ENCODE results near the gene CBLB.
A peak's percentile ranks its signal among the peaks of the same experiment; 100 is the strongest.

The CBLB gene

GRCh38 chr3:105869861-105870755, 1.3 kb upstream of the CBLB start:
- no peak for DNase-seq (ENCODE audit: low spot score)

GRCh38 chr3:105869531-105869833, 670 bp upstream of the CBLB start:
- DNase-seq (ENCODE audit: low spot score) = no peak

- no peak for DNase-seq (ENCODE audit: low spot score)
Observed at GRCh38 chr3:105868431-105868741, 426 bp downstream of the CBLB start.

- DNase-seq (ENCODE audit: low spot score) = no peak
Observed at GRCh38 chr3:105867712-105868430, 941 bp downstream of the CBLB start.

- DNase-seq (ENCODE audit: low spot score) = peak; percentile 29
Observed at GRCh38 chr3:105866656-105867653, 1.9 kb downstream of the CBLB start.

GRCh38 chr3:105865867-105866350, 2.9 kb downstream of the CBLB start:
- no peak for DNase-seq (ENCODE audit: low spot score)

GRCh38 chr3:105865016-105865623, 3.7 kb downstream of the CBLB start:
- DNase-seq (ENCODE audit: low spot score) = peak; percentile 30

- no peak for DNase-seq (ENCODE audit: low spot score)
Observed at GRCh38 chr3:105864212-105864611, 4.6 kb downstream of the CBLB start.

- DNase-seq (ENCODE audit: low spot score) = no peak
Observed at GRCh38 chr3:105863608-105864007, 5.2 kb downstream of the CBLB start.

- no peak for DNase-seq (ENCODE audit: low spot score)
Observed at GRCh38 chr3:105862217-105862616, 6.6 kb downstream of the CBLB start.

- peak; percentile 33 for DNase-seq (ENCODE audit: low spot score)
Observed at GRCh38 chr3:105860641-105861040, 8.2 kb downstream of the CBLB start.

GRCh38 chr3:105858017-105858416, 10.8 kb downstream of the CBLB start:
- no peak for DNase-seq (ENCODE audit: low spot score)

- no peak for DNase-seq (ENCODE audit: low spot score)
Observed at GRCh38 chr3:105857601-105858000, 11.2 kb downstream of the CBLB start.

- no peak for DNase-seq (ENCODE audit: low spot score)
Observed at GRCh38 chr3:105856605-105857004, 12.2 kb downstream of the CBLB start.

- no peak for DNase-seq (ENCODE audit: low spot score)
Observed at GRCh38 chr3:105853801-105854432, 14.9 kb downstream of the CBLB start.

- no peak for DNase-seq (ENCODE audit: low spot score)
Observed at GRCh38 chr3:105851582-105851981, 17.2 kb downstream of the CBLB start.

GRCh38 chr3:105851176-105851575, 17.6 kb downstream of the CBLB start:
- DNase-seq (ENCODE audit: low spot score) = no peak

- DNase-seq (ENCODE audit: low spot score) = no peak
Observed at GRCh38 chr3:105850593-105850992, 18.2 kb downstream of the CBLB start.

- no peak for DNase-seq (ENCODE audit: low spot score)
Observed at GRCh38 chr3:105848821-105849220, 20.0 kb downstream of the CBLB start.

GRCh38 chr3:105847865-105848264, 20.9 kb downstream of the CBLB start:
- DNase-seq (ENCODE audit: low spot score) = no peak

- DNase-seq (ENCODE audit: low spot score) = no peak
Observed at GRCh38 chr3:105847452-105847851, 21.4 kb downstream of the CBLB start.

All from kidney capillary endothelial cell (primary cell).